Fibroblast of pulmonary artery (primary cell): Measurements from ENCODE around the gene DKK3.
A peak's percentile ranks its signal among the peaks of the same experiment; 100 is the strongest.

Experiments
- DNase-seq: peaks from one replicate; pipeline ENCODE4 v3.0.0-alpha.2; 2010; ENCODE audit warnings: low read depth
- H3K4me3 ChIP-seq: replicated peaks from 2 replicates; pipeline ENCODE4 v1.5.1; 2011; ENCODE audit warnings: low read depth, mild to moderate bottlenecking, control low read depth, low read length, moderate library complexity
- CTCF ChIP-seq: IDR thresholded peaks from 2 replicates; pipeline ENCODE4 v1.5.1; 2011; ENCODE audit warnings: mild to moderate bottlenecking, control low read depth, low read length, inconsistent platforms; ENCODE audit errors: missing control alignments

The DKK3 gene

DNA sequence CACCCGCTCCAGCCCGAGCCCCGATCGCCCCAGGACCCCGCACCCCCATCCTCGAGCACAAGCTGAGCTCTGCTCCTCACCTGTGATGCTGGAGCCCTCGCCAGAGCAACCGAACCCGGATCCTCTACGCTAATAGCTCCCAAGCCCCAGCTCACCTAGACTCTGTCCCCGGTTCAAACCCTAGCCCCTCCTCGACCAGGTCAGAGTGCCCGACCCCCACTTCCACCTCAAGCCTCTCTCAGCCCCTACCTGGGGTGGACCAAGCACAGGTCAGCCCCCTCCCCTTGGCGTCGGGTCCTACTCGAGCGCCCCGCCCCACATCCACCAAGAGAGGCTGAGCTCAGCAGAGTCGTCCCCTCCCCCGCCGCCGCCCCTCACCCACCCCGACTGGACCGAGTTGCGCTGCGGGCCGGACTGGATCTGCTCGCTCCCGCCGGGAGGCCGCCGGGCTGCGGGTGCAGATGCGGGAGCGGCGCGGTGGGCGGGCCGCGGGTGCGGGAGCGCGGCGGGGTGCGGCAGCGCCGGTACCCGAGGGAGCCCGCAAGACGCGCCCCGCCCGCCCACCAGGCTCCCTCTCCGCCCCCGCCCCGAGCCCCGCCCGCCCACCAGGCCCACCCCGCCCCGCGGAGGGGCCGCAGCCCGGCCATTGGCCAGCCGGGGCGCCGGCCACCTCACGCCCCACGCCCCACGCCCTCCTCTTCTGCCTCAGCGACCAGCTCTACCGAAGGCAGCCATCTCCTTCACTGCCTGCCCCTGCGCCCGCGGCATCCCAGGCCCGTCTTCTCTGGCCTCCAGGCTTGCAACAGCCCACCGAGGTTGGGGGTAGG lies 577 bp upstream of the DKK3 start:
- peak; percentile 65 for DNase-seq
- H3K4me3 ChIP-seq: peak overlapping the region; percentile 83
- TF ChIP-seq CTCF: no peak

GRCh38 chr11:12007230-12007593 lies 1.2 kb downstream of the DKK3 start:
- no peak for DNase-seq
- H3K4me3 ChIP-seq: peak overlapping the region; percentile 83
- TF ChIP-seq CTCF: no peak

DNA sequence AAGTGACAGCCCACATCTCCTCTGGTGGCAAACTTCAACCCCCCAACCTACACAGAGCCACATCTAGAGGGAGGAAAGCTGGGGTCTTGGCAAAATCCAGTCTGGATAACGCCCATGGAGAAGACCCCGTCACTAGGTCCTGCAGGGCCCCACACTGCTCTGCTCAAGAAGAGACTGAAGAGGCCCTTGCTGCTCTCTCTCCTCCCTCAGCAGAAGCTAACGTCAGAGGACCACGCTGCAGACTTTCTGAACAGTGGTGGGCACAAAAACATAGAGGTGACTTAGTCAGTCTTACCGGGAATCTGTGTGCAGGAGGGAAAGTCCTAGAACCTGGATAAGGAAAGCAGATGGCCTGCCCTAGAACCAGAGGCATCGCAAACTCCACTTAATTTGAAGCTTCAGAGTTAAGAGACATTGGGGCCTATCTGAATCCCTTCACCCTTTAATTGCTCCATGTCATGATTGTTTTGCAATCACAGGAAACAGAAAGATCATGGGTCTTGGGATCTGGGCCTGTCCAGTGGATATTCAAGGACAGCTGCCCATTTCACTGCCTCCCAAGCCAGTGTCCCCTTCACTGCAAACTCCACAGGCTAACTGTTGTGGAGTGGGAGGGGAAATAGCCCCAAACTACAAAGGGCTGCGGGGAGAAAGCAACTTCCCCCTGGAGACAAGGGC lies 1.7 kb downstream of the DKK3 start:
- no peak for DNase-seq
- no peak for TF ChIP-seq CTCF
- peak overlapping the region; percentile 10 for H3K4me3 ChIP-seq

GRCh38 chr11:12005476-12005875 lies 3.0 kb downstream of the DKK3 start:
- DNase-seq: peak; percentile 85
- no peak for TF ChIP-seq CTCF
- H3K4me3 ChIP-seq: no peak overlapping the region

DNA sequence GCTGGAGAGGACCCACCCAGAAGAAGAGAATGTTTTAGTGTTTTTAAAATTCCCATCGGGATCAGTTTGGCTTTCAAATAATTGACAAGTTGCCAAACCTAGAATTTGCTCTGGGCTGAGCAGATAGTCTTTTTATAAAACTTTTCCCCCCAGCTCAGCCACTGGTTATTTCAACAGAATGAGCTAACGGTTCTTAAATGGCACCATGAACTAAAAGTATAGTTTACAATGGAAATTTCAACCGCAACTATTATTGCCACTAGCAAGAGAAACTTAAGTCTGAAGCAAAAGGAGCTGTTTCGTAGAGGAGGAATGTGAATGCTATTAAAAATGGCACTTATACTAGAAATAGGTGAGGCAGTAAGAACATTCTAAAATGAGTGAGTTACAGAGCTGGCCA lies 3.4 kb downstream of the DKK3 start:
- H3K4me3 ChIP-seq: peak overlapping the region; percentile 19
- no peak for TF ChIP-seq CTCF
- DNase-seq: no peak

DNA sequence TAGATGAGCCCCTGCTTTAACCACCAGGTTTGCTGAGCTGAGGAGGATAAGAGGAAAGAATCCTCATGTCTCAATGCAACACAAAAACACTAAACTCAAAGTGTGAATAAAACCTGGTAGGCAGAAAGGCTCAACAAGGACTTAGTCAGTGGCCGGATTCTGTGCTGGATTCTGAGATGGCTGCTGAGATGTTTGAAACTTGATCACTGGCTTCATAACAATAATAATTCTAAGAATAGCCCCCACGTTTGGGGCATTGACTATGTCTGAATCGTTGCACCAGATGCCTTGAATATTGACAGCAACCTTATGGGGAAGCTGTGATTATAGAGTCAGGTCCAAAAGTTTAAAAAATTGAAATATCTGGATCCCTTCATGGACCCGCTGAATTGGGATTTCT lies 4.6 kb downstream of the DKK3 start:
- DNase-seq: no peak
- TF ChIP-seq CTCF: no peak

More for the DNA sequence above, 4.6 kb downstream of the DKK3 start:
- no peak overlapping the region for H3K4me3 ChIP-seq
